Fibroblast of lung (primary cell): ENCODE results near the gene PEPD. TPM values are rescaled to one million over a fixed set of nuclear protein-coding genes. Genes with fewer than 3 reads are reported as not detected.

Experiments
- DNase-seq, 2 donors: peaks; one replicate each; pipeline versions ENCODE4 v3.0.0 to v3.0.0-alpha.2; 2010; ENCODE audit warnings: low read depth in 2 of 2
- H2AFZ ChIP-seq: 2 replicates; pipeline ENCODE4 v1.5.1; 2012; ENCODE audit warnings: low read length, control low read depth, inconsistent platforms
- H3K27ac ChIP-seq: 2 replicates; pipeline ENCODE4 v1.5.1; 2011; ENCODE audit warnings: low read length, control low read depth; ENCODE audit not compliant: insufficient read depth
- H3K27me3 ChIP-seq: 2 replicates; pipeline ENCODE4 v1.5.1; 2011; ENCODE audit warnings: mild to moderate bottlenecking, low read length; ENCODE audit not compliant: control insufficient read depth, insufficient read depth
- H3K36me3 ChIP-seq: 2 replicates; pipeline ENCODE4 v1.5.1; 2011; ENCODE audit warnings: low read length; ENCODE audit not compliant: control insufficient read depth, insufficient read depth
- H3K4me1 ChIP-seq: 2 replicates; pipeline ENCODE4 v1.5.1; 2011; ENCODE audit warnings: low read length; ENCODE audit not compliant: control insufficient read depth, insufficient read depth; ENCODE audit errors: extremely low read depth
- H3K4me2 ChIP-seq: 2 replicates; pipeline ENCODE4 v1.5.1; 2011; ENCODE audit warnings: low read length, control low read depth; ENCODE audit not compliant: insufficient read depth; ENCODE audit errors: extremely low read depth
- H3K4me3 ChIP-seq, 4 experiments: fragments of 200-600 bp in 1 of 4; sonication (generic) in 1 of 4; replicated peaks in 1 of 4; 2 replicates each; pipeline ENCODE4 v1.5.1; 2011 to 2016; ENCODE audit warnings: low read length in 4 of 4, low read depth in 3 of 4, mild to moderate bottlenecking in 3 of 4, control low read depth in 2 of 4, inconsistent platforms in 1 of 4, mixed read lengths in 1 of 4; ENCODE audit not compliant: insufficient read depth in 1 of 4; ENCODE audit errors: control extremely low read depth in 1 of 4
- H3K79me2 ChIP-seq: 2 replicates; pipeline ENCODE4 v1.5.1; 2012; ENCODE audit warnings: mild to moderate bottlenecking, low read length, inconsistent platforms; ENCODE audit not compliant: control insufficient read depth, insufficient read depth
- H3K9ac ChIP-seq: 2 replicates; pipeline ENCODE4 v1.5.1; 2011; ENCODE audit warnings: mild to moderate bottlenecking, low read length, control low read depth; ENCODE audit not compliant: insufficient read depth
- H3K9me3 ChIP-seq: 2 replicates; pipeline ENCODE4 v1.5.1; 2012; ENCODE audit warnings: low read depth, low read length; ENCODE audit not compliant: control insufficient read depth, insufficient read depth
- H4K20me1 ChIP-seq: 2 replicates; pipeline ENCODE4 v1.5.1; 2011; ENCODE audit warnings: low read length; ENCODE audit not compliant: control insufficient read depth, insufficient read depth; ENCODE audit errors: extremely low read depth
- CTCF ChIP-seq, 2 donors: IDR thresholded peaks in 1 of 2; conservative IDR thresholded peaks in 1 of 2; 1 replicate in 1 of 2; 2 replicates in 1 of 2; pipeline ENCODE4 v1.5.1; 2011 to 2012; ENCODE audit warnings: low read length in 2 of 2, control low read depth in 1 of 2, inconsistent platforms in 1 of 2, low read depth in 1 of 2, mild to moderate bottlenecking in 1 of 2
- EZH2 ChIP-seq: IDR thresholded peaks from 2 replicates; pipeline ENCODE4 v1.5.1; 2012; ENCODE audit warnings: low read length, control low read depth, mild to moderate bottlenecking; ENCODE audit errors: missing control alignments
- polyA plus RNA-seq, 2 donors: library from polyadenylated mRNA; depleted of rRNA in 1 of 2; stranded (reverse) in 1 of 2; unstranded in 1 of 2; fragments of >200 nt; gene quantifications; 2 replicates each; pipeline ENCODE4 v1.2.1, GENCODE V29; 2011 to 2012; ENCODE audit warnings: missing spikeins in 1 of 2
- total RNA-seq: library from RNA; depleted of rRNA; stranded (reverse); fragments of >200 nt; gene quantifications from 2 replicates; pipeline ENCODE4 v1.2.1, GENCODE V29; 2014

The PEPD gene
- total and polyA plus RNA-seq, 2 donors (not counting 1 experiment from before 2014, with no cell fraction given): 59.8 to 81.9 TPM

DNA sequence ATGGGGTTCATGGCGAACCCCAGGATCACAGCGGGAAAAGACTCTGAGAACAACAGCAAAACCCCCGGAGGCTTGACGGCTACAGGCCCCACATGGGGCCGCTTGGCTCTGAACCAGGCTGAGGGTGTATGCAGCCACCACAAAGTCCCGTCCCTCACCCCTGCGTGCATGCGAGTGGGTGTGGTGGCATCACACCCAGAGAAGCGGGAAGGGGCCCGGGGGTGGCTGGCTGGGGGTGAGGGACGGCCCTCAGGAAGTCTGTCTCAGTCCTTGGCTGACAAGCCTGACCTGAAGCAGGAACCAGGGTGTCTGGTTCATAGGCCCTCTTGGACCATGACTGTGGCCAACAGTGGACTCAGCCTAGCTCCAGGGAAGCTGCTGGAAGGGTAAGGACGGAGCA, 113.9 kb downstream of the PEPD start:
- Histone ChIP-seq H2AFZ (no peak overlapping the region), H3K27me3 (no peaks in the 10 kb centered on the region), H3K27ac (no peak overlapping the region), H3K4me3 (no peak overlapping the region), H3K79me2 (no peaks in the 10 kb centered on the region), H3K4me2 (no peak overlapping the region), H4K20me1 (no peaks in the 10 kb centered on the region), H3K9ac (no peak overlapping the region), H3K36me3 (no peaks in the 10 kb centered on the region), H3K9me3 (no peaks in the 10 kb centered on the region), H3K4me1 (no peaks in the 10 kb centered on the region)
- no peak for TF ChIP-seq CTCF (conservative IDR thresholded peaks at IDR 0.05 in 1 of 2, IDR thresholded peaks at IDR 0.05 in 1 of 2; ENCODE audit: low read depth in 1 of 2, low read length in 2 of 2)
- no peak for TF ChIP-seq EZH2
- DNase-seq: no peak

GRCh38 chr19:33407140-33407551, 114.4 kb downstream of the PEPD start:
- H3K9me3 ChIP-seq: no peaks in the 10 kb centered on the region
- no peak overlapping the region for H3K9ac ChIP-seq
- no peak overlapping the region for H3K27ac ChIP-seq
- no peak overlapping the region for H2AFZ ChIP-seq
- H3K4me2 ChIP-seq: no peak overlapping the region
- no peak overlapping the region for H3K4me3 ChIP-seq
- H3K79me2 ChIP-seq: no peaks in the 10 kb centered on the region
- no peak for DNase-seq
- no peaks in the 10 kb centered on the region for H3K4me1 ChIP-seq
- no peaks in the 10 kb centered on the region for H3K27me3 ChIP-seq
- TF ChIP-seq EZH2 (no peak), CTCF (conservative IDR thresholded peaks at IDR 0.05 in 1 of 2, IDR thresholded peaks at IDR 0.05 in 1 of 2; ENCODE audit: low read depth in 1 of 2, low read length in 2 of 2) (no peak)
- H4K20me1 ChIP-seq: no peaks in the 10 kb centered on the region
- no peaks in the 10 kb centered on the region for H3K36me3 ChIP-seq

DNA sequence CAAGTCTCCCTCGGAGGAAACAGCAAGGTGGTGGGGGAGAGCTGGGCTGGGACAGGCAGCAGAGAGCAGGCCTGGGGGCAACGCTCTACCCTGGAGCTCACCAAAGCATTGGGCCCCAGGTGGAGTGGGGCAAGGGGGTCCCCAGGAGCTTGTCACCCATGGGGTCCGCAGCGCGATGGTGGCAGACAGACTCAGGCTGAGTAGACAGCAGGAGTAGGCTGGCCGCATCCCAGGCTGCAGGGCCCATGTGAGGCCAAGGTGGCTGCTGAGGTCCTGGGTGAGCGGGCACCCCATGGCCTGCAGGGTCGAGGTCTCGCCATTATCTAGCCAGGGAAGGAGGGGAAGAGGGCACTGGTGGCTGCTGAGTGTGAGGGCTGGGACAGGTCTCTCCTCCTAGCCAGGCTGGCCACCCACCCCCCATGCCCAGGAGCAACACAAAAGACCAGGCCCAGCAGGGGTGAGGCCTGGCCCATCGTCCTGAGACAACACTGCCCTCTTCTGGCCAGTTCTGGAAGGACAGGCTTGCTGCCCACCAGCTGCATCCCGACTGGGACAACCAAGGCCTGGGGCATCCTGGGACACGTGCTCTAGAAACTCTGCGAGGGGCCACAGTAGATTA, 115.0 kb downstream of the PEPD start:
- H3K4me1 ChIP-seq: no peaks in the 10 kb centered on the region
- TF ChIP-seq CTCF (conservative IDR thresholded peaks at IDR 0.05 in 1 of 2, IDR thresholded peaks at IDR 0.05 in 1 of 2; ENCODE audit: low read depth in 1 of 2, low read length in 2 of 2) (peak; percentile 83 to 89), EZH2 (no peak)
- H3K4me3 ChIP-seq: no peak overlapping the region
- H2AFZ ChIP-seq: no peak overlapping the region
- no peaks in the 10 kb centered on the region for H3K79me2 ChIP-seq
- no peaks in the 10 kb centered on the region for H3K36me3 ChIP-seq
- DNase-seq: peak; percentile 21 to 52
- no peaks in the 10 kb centered on the region for H4K20me1 ChIP-seq
- no peak overlapping the region for H3K4me2 ChIP-seq
- no peak overlapping the region for H3K27ac ChIP-seq
- no peak overlapping the region for H3K9ac ChIP-seq
- H3K27me3 ChIP-seq: no peaks in the 10 kb centered on the region
- no peaks in the 10 kb centered on the region for H3K9me3 ChIP-seq
